ENCODE results near the gene ROBO2. TPM values are rescaled to one million over a fixed set of nuclear protein-coding genes. Genes with fewer than 3 reads are reported as not detected.

ROBO2 gene
- polyA plus RNA-seq, 1 of the 3 experiments (the other 2 are of a cell fraction) = not detected

DNA sequence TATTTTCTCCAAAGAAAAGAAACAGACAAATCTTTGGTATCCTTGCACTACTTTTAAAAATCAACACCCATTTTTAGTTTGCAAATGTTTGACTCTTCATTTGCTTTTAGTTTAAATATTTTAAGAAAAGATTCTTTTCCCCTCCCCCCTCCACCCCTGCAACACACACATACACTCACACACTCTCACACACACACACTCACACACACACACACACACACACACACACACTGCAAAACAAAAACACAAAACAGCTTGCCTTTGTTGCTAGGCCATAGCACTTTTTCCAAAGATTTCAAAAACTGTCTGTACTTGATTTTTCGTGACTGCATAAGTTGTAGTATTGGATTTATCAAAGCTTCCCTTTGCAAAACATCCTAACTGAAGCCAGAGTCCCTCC, 26.9 kb downstream of the ROBO2 start:
- Histone ChIP-seq H3K27ac (ENCODE audit: low read depth in 2 of 2, low read length in 1 of 2) (no peak overlapping the region), H4K20me1 (ENCODE audit: insufficient read depth) (no peaks in the 10 kb centered on the region), H3K4me2 (no peak overlapping the region), H3K4me1 (ENCODE audit: control insufficient read depth in 1 of 2, insufficient read depth in 2 of 2, low read depth in 1 of 2, low read length in 1 of 2) (peaks cover 0 to 8% of the 10 kb centered on the region in 2 experiments; a peak in 3 of 4 replicates), H3K9me2 (no peaks in the 10 kb centered on the region), H3K79me2 (ENCODE audit: insufficient read depth) (no peaks in the 10 kb centered on the region), H3K27me3 (ENCODE audit: insufficient read depth) (no peaks in the 10 kb centered on the region), H2AFZ (ENCODE audit: low read depth) (no peak overlapping the region), H3F3A (replicated peaks; ENCODE audit: insufficient read depth) (no peaks in the 10 kb centered on the region), H3K4me3 (ENCODE audit: low read depth in 2 of 2, low read length in 1 of 2) (no peak overlapping the region), H3K36me3 (replicated peaks in 1 of 2; ENCODE audit: control insufficient read depth in 1 of 2, insufficient read depth in 2 of 2, low read length in 1 of 2) (no peaks in the 10 kb centered on the region), H3K9ac (no peak overlapping the region), H3K9me3 (no peaks in the 10 kb centered on the region)
- CTCF ChIA-PET = no interaction called here
- TF ChIP-seq RXRA (IDR thresholded peaks at IDR 0.05; ENCODE audit: borderline replicate concordance, low read depth) = no peak
- TF ChIP-seq, protein P1, sequence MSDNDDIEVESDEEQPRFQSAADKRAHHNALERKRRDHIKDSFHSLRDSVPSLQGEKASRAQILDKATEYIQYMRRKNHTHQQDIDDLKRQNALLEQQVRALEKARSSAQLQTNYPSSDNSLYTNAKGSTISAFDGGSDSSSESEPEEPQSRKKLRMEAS (IDR thresholded peaks at IDR 0.05; ENCODE audit: low read depth) = no peak
- DNase-seq = no peak
- POLR2A ChIA-PET = no interaction called here
- WGBS (ENCODE audit: low lambda C conversion rate) = 55% methylated on average over 1 of the region's 1 CpG

DNA sequence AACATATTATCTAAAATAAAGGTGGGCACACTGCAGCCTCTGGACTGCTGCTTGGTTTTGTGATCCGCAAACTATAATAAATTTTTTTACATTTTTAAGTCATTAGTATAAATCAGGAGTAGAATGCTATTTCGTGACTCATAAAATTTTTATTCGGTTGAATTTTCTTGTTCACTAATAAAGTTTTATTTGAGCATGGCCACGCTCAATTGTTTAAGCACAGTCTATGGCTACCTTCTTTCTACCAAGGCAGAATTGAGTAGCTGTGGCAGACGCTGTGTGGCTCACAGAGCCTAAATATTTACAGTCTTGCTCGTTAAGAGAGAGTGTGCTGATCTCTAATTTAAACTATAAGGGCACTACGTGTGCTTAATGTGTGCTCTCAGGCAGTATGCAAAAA, 28.9 kb downstream of the ROBO2 start:
- Histone ChIP-seq H3K27ac (ENCODE audit: low read depth in 2 of 2, low read length in 1 of 2) (no peak overlapping the region), H3K9me2 (no peaks in the 10 kb centered on the region), H3K79me2 (ENCODE audit: insufficient read depth) (no peaks in the 10 kb centered on the region), H3F3A (replicated peaks; ENCODE audit: insufficient read depth) (no peaks in the 10 kb centered on the region), H3K27me3 (ENCODE audit: insufficient read depth) (no peaks in the 10 kb centered on the region), H3K4me1 (ENCODE audit: control insufficient read depth in 1 of 2, insufficient read depth in 2 of 2, low read depth in 1 of 2, low read length in 1 of 2) (peaks cover 0 to 8% of the 10 kb centered on the region in 2 experiments; a peak in 3 of 4 replicates), H3K9me3 (no peaks in the 10 kb centered on the region), H3K4me2 (no peak overlapping the region), H2AFZ (ENCODE audit: low read depth) (no peak overlapping the region), H3K4me3 (ENCODE audit: low read depth in 2 of 2, low read length in 1 of 2) (no peak overlapping the region), H3K36me3 (replicated peaks in 1 of 2; ENCODE audit: control insufficient read depth in 1 of 2, insufficient read depth in 2 of 2, low read length in 1 of 2) (no peaks in the 10 kb centered on the region), H4K20me1 (ENCODE audit: insufficient read depth) (no peaks in the 10 kb centered on the region), H3K9ac (no peak overlapping the region)
- ChIA-PET POLR2A (no interaction called here), CTCF (no interaction called here)
- no peak for DNase-seq
- 44% methylated on average over 7 of the region's 7 CpGs for WGBS (ENCODE audit: low lambda C conversion rate)
- TF ChIP-seq JUND (IDR thresholded peaks at IDR 0.05) (no peak), SIN3A (IDR thresholded peaks at IDR 0.05; ENCODE audit: borderline replicate concordance, low read depth, low read length) (no peak), TAF1 (IDR thresholded peaks at IDR 0.05; ENCODE audit: borderline replicate concordance, low read depth, low read length) (no peak), MEF2A (IDR thresholded peaks at IDR 0.05; ENCODE audit: borderline replicate concordance, low read depth) (no peak), EZH2phosphoT487 (IDR thresholded peaks at IDR 0.05; ENCODE audit: borderline replicate concordance, low read depth) (no peak), USF2 (IDR thresholded peaks at IDR 0.05; ENCODE audit: borderline replicate concordance, low read depth, low read length) (no peak), IRF3 (IDR thresholded peaks at IDR 0.05; ENCODE audit: low read depth, low read length) (no peak), NRF1 (IDR thresholded peaks at IDR 0.05; ENCODE audit: low read depth, low read length) (no peak), RCOR1 (IDR thresholded peaks at IDR 0.05; ENCODE audit: low read length) (no peak), USF1 (IDR thresholded peaks at IDR 0.05; ENCODE audit: borderline replicate concordance, low read depth) (no peak), ZBTB33 (IDR thresholded peaks at IDR 0.05; ENCODE audit: borderline replicate concordance, low read depth) (no peak), PBX3 (IDR thresholded peaks at IDR 0.05) (no peak), YY1 (IDR thresholded peaks at IDR 0.05; ENCODE audit: low read depth) (no peak), FOSL2 (IDR thresholded peaks at IDR 0.05; ENCODE audit: borderline replicate concordance, low read depth) (no peak), EP300 (IDR thresholded peaks at IDR 0.05; ENCODE audit: borderline replicate concordance in 1 of 2, low read depth in 1 of 2, low read length in 1 of 2) (no peak), ELF1 (IDR thresholded peaks at IDR 0.05) (no peak), RAD21 (IDR thresholded peaks at IDR 0.05; ENCODE audit: low read length) (no peak), GATA2 (CRISPR knock-in tag; IDR thresholded peaks at IDR 0.05) (no peak)
- TF ChIP-seq, protein P1 (IDR thresholded peaks at IDR 0.05; ENCODE audit: low read depth) = no peak

Data from SK-N-SH (cell line).